H7 (cell line): ENCODE results near the gene COQ6. TPM values are rescaled to one million over a fixed set of nuclear protein-coding genes. Genes with fewer than 3 reads are reported as not detected.
"Not testable (repeated sequence)": the region's sequence is repeated elsewhere in the genome, so short reads cannot be mapped to it uniquely, and the experiment has no call there.

Experiments
- DNase-seq: peaks from one replicate; pipeline ENCODE4 v3.0.0; 2012
- H3K27me3 ChIP-seq: 2 replicates; pipeline ENCODE4 v1.6.0; 2011; ENCODE audit warnings: mild to moderate bottlenecking, low read length; ENCODE audit not compliant: control insufficient read depth, insufficient read depth
- H3K36me3 ChIP-seq: replicated peaks from 2 replicates; pipeline ENCODE4 v1.5.1; 2011; ENCODE audit warnings: low read length; ENCODE audit not compliant: control insufficient read depth, insufficient read depth
- H3K4me3 ChIP-seq: 2 replicates; pipeline ENCODE4 v1.5.1; 2011; ENCODE audit warnings: low read depth, mild to moderate bottlenecking, control low read depth, low read length, moderate library complexity; ENCODE audit not compliant: insufficient read depth
- total RNA-seq: library from RNA; depleted of rRNA; stranded (reverse); fragments of >200 nt; shearing (Covaris generic); gene quantifications from 2 replicates; pipeline ENCODE4 v1.2.3, GENCODE V29; 2014; rRNA removed

Gene COQ6
- total RNA-seq, 1 experiment from 2014 or later = 11.3 TPM

DNA sequence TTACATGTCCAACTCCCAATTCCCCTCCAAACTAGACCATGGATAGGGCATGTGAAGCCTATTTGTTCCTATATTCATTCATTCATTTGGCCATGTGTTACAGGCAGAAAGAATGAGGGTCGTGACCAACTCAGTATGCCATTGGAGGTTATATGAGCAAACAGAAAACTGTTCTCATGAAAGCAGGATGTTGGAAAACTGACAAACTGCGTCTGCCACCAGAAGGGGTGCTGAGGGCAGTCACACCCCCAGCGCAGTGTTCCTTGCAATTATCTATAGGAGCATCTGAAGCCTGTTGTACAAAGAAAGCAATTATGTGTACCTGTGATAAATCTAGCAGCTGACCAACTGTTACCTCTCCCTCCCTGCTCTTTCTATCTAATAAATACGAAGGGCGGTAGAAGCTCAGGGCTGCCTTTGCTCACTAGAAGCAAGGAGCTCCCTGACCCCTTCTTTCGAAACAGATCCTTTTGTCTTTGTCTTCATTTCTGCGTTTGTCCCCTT is 47.9 kb downstream of the COQ6 start:
- no peak for DNase-seq
- Histone ChIP-seq H3K36me3 (no peaks in the 10 kb centered on the region), H3K4me3 (no peak overlapping the region), H3K27me3 (no peaks in the 10 kb centered on the region)

DNA sequence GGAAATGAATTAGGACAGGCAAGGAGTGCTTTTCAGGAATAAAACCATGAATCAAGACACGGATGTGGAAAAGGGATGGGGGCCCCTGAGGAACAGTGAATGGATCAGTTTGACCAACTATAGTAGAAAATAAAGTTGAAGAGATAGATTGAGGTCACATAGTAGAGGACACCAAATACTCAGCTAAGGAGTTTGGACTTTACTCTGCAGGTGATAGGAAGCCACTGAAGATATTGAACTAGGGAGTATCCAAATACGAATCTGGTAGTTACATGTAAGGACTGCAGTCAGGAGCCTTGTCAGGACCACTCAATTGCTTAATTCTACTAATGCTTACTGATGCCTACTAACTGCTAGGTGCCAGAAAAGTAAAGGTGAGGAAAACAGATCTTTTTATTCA is 48.6 kb downstream of the COQ6 start:
- no peaks in the 10 kb centered on the region for H3K27me3 ChIP-seq
- no peak overlapping the region for H3K4me3 ChIP-seq
- no peaks in the 10 kb centered on the region for H3K36me3 ChIP-seq
- DNase-seq = no peak

- H3K36me3 ChIP-seq, H3K4me3 ChIP-seq, DNase-seq, H3K27me3 ChIP-seq: not testable (repeated sequence)
These were observed 55.6 kb downstream of the COQ6 start for GRCh38 chr14:74005664-74006063.

DNA sequence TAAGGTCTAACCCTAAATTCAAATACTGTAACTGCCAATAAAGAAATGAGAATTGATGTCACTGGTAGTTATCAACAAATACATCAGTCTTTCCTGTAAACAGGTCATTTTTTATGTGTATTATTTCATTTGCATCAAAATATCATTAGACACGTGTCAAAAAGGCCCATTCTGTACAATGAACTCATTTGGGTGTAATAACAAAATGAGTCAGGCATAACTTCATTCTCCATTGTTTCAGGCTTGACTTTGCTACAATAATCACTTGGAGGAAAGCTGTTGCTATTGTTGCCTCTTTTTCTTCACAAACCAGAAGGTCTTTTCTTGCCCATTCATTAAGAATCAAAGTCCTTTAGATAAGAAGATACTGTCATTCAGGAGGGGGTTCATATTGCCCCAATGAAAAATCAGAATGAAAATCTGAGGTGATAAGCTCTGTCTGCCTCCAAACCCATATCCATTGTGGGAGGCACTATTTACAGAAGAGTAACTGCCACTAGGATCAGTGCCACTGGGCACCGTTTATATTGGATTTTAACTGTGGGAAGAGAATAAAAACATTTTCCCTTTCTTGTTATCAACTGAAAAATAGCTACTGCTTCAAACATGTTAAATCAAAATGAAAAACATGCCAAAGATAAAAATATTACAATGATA is 58.9 kb downstream of the COQ6 start:
- H3K27me3 ChIP-seq = no peaks in the 10 kb centered on the region
- no peak for DNase-seq
- no peak overlapping the region for H3K4me3 ChIP-seq
- peaks cover 4% of the 10 kb centered on the region for H3K36me3 ChIP-seq

Other genes with a start within 250 kb of the COQ6 start
- gene PNMA1, start 235.9 kb upstream of the COQ6 start, total RNA-seq = 18.0 and 18.1 TPM in 2 replicates
- 13.8 and 21.8 TPM in 2 replicates for gene PTGR2, start 98.5 kb upstream of the COQ6 start, total RNA-seq
- 27.2 and 31.0 TPM in 2 replicates for gene ZNF410, start 63.4 kb upstream of the COQ6 start, total RNA-seq
- gene FAM161B, start 208 bp upstream of the COQ6 start, total RNA-seq = 0.45 and 0.48 TPM in 2 replicates
- 4.5 and 6.8 TPM in 2 replicates for gene ENTPD5, start 69.0 kb downstream of the COQ6 start, total RNA-seq
- gene BBOF1, start 69.0 kb downstream of the COQ6 start, total RNA-seq = 0.31 and 0.44 TPM in 2 replicates
- gene ALDH6A1, start 134.2 kb downstream of the COQ6 start, total RNA-seq = 15.6 and 27.2 TPM in 2 replicates
- gene LIN52, start 134.7 kb downstream of the COQ6 start, total RNA-seq = 13.3 and 18.3 TPM in 2 replicates